Measurements from ENCODE around the gene URM1.

URM1 gene

DNA sequence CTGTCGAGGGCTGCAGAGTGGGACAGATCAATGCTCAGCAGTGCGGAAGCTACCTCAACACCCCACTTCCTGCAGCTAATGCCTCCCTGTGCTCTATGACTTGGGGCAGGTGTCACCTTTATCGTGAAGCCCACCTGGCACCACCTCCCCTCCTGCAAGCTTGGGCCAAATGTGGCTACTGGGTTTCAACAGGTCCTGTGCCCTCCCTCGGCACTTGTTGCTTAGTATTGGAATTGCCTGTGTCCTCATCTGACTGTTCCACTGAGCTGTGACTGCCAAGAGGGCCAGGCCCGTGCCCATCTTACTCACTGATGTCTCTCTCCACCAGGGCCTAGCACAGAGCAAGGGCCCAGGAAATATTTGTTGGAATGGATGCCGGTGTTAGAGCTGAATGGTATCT lies 21.4 kb upstream of the URM1 start:
- no peak for DNase-seq

- no peak for DNase-seq
These were observed 15.7 kb upstream of the URM1 start for GRCh38 chr9:128355451-128355850.

DNA sequence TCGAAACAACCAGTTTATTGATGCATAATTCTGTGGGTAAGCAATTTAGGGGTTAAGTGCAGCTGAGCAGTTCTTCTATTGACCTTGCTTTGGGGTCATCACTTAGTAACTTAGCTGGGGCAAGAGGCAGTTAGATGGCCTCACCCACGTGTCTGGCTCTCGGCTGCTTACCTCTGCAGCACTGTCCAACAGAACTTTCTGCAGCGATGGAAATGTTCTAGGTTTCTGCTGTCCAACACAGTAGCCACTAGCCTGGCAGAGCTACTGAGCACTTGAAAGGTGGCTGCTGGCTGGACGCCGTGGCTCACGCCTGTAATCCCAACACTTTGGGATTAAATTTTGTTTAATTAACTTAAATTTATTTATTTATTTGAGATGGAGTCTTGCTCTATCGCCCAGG lies 13.1 kb upstream of the URM1 start:
- no peak for DNase-seq

GRCh38 chr9:128358861-128359260 lies 12.3 kb upstream of the URM1 start:
- no peak for DNase-seq

DNA sequence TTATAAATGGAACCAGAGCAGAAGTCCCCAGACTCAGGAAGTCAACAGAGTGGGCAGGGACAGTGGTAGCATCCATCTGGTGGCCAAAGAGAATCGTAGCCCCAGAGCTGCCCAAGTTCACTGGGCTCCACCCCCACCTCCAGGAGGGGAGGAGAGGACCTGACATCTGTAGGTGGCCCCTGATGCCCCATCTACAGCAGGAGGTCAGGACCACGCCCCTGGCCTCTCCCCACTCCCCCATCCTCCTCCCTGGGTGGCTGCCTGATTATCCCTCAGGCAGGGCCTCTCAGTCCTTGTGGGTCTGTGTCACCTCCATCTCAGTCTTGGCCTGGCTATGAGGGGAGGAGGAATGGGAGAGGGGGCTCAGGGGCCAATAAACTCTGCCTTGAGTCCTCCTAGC lies 10.3 kb upstream of the URM1 start:
- no peak for DNase-seq

GRCh38 chr9:128361296-128361985 lies 9.7 kb upstream of the URM1 start:
- DNase-seq = no peak

- DNase-seq = peak; percentile 78
These were observed 9.1 kb upstream of the URM1 start for GRCh38 chr9:128361986-128362646.

- no peak for DNase-seq
These were observed 8.4 kb upstream of the URM1 start for GRCh38 chr9:128362774-128363173.

DNA sequence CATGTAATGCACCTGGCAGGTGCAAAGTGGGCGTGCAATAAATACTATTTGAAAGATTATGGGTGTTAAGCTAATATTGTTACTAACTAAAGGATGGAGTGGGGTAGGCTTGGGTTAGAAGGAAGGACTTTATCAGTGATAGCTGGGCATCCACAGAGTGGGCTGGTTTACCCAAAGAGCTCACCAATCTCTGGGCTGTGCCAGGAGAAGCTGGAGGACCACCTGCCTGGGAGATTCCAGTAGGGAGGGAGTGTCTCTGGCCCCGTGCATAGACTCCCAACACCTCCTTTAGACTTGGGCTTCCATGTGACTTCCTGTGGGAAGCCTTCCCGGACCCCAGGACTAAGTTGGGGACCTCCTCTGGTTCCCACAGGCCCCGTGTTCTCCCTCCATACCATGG lies 5.6 kb upstream of the URM1 start:
- DNase-seq = no peak

GRCh38 chr9:128369024-128369706 lies 2.0 kb upstream of the URM1 start:
- no peak for DNase-seq

DNA sequence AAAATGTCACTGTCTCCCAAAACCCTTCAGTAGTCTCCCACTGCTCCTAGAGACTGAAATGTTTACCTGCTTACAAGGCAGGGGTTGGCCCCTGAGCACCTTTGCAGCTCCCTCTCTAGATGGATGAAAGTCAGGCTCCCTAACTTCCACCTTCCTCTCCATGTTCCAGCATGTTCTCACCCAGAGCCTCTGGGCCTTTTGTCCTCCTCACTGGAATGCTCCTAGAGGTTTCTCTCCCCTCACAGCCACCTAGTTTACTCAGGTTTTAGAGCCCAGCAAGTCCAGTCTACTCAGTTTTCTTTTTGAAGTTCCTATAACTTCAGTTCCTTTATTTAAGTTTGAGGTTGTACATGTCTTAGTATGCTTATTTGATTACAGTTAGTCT lies 815 bp upstream of the URM1 start:
- DNase-seq = no peak

DNA sequence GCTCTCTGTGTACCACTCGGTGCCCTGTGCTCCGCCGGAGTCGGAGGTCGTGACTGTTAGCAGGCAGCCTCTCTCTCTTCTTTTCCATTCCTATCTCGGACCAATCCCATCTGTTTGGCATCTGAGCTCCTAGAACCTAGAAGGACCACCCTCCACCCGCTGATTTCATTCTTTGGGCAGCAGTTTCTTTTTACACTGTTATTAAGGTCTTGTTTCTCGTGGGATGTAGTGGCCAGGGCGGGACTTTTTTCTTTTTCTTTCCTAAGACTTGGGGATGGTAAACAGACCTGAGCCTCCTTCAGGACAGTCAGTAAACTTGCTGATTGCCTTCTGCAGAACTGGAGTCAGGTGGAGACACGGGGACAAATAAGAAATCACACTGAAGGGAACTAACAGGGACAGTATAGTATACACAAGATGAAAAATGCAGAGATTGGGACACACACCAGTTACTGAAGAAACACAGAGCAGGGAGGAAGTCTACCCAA lies 500 bp downstream of the URM1 start:
- peak; percentile 11 for DNase-seq

- DNase-seq = no peak
These were observed 1.0 kb downstream of the URM1 start for GRCh38 chr9:128372188-128372641.

DNA sequence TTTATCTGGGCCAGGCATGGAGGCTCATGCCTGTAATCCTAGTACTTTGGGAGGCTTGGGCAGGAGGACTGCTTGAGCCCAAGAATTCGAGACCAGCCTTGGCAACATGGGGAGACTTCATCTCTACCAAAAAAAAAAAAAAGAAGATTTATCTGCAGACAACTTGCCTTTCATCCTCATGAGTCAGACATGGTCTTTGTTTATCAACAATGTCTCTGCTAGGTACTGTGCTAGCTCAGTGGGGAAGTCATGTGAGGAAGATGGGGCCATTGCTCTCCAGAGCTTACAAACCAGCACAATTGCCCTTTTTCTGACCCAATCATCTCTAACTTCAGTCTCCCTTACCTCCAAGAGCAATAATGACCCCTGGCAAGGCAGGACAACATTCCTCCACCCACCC lies 1.6 kb downstream of the URM1 start:
- DNase-seq = peak; percentile 8

- DNase-seq = no peak
These were observed 3.1 kb downstream of the URM1 start for GRCh38 chr9:128374221-128374675.

GRCh38 chr9:128375865-128376264 lies 4.7 kb downstream of the URM1 start:
- DNase-seq = no peak

DNA sequence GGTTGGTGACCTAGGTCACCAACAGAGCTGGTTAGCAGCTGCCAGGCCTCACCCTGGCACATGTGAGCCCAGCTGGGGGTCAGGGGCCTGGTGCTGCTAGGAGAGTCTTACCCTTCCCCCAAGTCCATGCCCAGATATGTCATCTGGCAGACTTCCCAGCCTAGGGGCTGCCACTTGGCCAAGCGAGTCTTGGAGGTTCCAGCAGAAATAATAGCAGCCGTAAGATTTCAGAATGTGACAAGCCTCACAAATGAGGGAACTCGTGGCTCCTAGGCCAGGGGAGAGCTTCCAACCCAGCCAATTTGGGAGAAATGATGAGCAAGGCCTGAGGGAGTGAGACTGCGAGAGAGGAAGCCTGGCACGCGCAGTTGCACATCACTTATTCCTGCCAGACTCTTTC lies 11.1 kb downstream of the URM1 start:
- no peak for DNase-seq

GRCh38 chr9:128383007-128383753 lies 12.0 kb downstream of the URM1 start:
- no peak for DNase-seq

GRCh38 chr9:128383791-128384190 lies 12.6 kb downstream of the URM1 start:
- DNase-seq = no peak

- DNase-seq = no peak
These were observed 13.8 kb downstream of the URM1 start for GRCh38 chr9:128384801-128385495.

GRCh38 chr9:128385496-128386460 lies 14.6 kb downstream of the URM1 start:
- DNase-seq = no peak
